Neural cell (in vitro differentiated cells): ENCODE data around the gene STARD9. TPM values are rescaled to one million over a fixed set of nuclear protein-coding genes. Genes with fewer than 3 reads are reported as not detected.
"Not testable (repeated sequence)": the region's sequence is repeated elsewhere in the genome, so short reads cannot be mapped to it uniquely, and the experiment has no call there.

Source experiments
- H2AFZ ChIP-seq: fragments of 200-600, 300-800 bp; sonication (generic), shearing (Covaris generic); 2 replicates; pipeline ENCODE4 v1.6.0; 2014; ENCODE audit warnings: low read depth, mild to moderate bottlenecking, antibody characterized with exemption, low read length, moderate library complexity
- H3F3A ChIP-seq: fragments of 200-600 bp; shearing (Covaris generic); 2 replicates; pipeline ENCODE4 v1.6.1; 2016; ENCODE audit warnings: mild to moderate bottlenecking, moderate library complexity, mixed read lengths, antibody characterized with exemption, low read length; ENCODE audit not compliant: insufficient read depth, poor library complexity, severe bottlenecking
- H3K27ac ChIP-seq: fragments of 200-600, 300-800 bp; sonication (generic), shearing (Covaris generic); 2 replicates; pipeline ENCODE4 v1.5.1; 2014; ENCODE audit warnings: mild to moderate bottlenecking, low read length, moderate library complexity
- H3K27me3 ChIP-seq: fragments of 300-800, 200-600 bp; sonication (generic), shearing (Covaris generic); 2 replicates; pipeline ENCODE4 v1.6.0; 2014; ENCODE audit warnings: mild to moderate bottlenecking, low read depth, low read length, moderate library complexity; ENCODE audit not compliant: insufficient read depth
- H3K36me3 ChIP-seq: fragments of 300-800, 200-600 bp; sonication (generic), shearing (Covaris generic); 2 replicates; pipeline ENCODE4 v1.5.1; 2014; ENCODE audit warnings: mild to moderate bottlenecking, antibody characterized with exemption, low read length, moderate library complexity; ENCODE audit not compliant: insufficient read depth
- H3K4me2 ChIP-seq: fragments of 300-800, 200-600 bp; sonication (generic), shearing (Covaris generic); 2 replicates; pipeline ENCODE4 v1.6.0; 2014; ENCODE audit warnings: mild to moderate bottlenecking, low read length
- H3K4me3 ChIP-seq: fragments of 300-800, 200-600 bp; sonication (generic), shearing (Covaris generic); 2 replicates; pipeline ENCODE4 v1.5.1; 2014; ENCODE audit warnings: mild to moderate bottlenecking, low read length, moderate library complexity
- H3K79me2 ChIP-seq: fragments of 200-600 bp; shearing (Covaris generic); replicated peaks from 2 replicates; pipeline ENCODE4 v1.6.0; 2014; ENCODE audit warnings: mild to moderate bottlenecking, low read length, moderate library complexity; ENCODE audit not compliant: insufficient read depth
- H3K9ac ChIP-seq: fragments of 300-800, 200-600 bp; sonication (generic), shearing (Covaris generic); 2 replicates; pipeline ENCODE4 v1.6.1; 2016; ENCODE audit warnings: mild to moderate bottlenecking, low read length, mixed read lengths
- H3K9me2 ChIP-seq: fragments of 200-600 bp; shearing (Covaris generic); 2 replicates; pipeline ENCODE4 v1.6.1; 2016; ENCODE audit warnings: mild to moderate bottlenecking, low read length, mixed read lengths; ENCODE audit not compliant: insufficient read depth
- H3K9me3 ChIP-seq: fragments of 200-600, 300-800 bp; sonication (generic), shearing (Covaris generic); 2 replicates; pipeline ENCODE4 v1.6.1; 2016; ENCODE audit warnings: mild to moderate bottlenecking, mixed run types, low read length, moderate library complexity, mixed read lengths
- H4K20me1 ChIP-seq: fragments of 200-600 bp; shearing (Covaris generic); 2 replicates; pipeline ENCODE4 v1.6.1; 2016; ENCODE audit warnings: mild to moderate bottlenecking, mixed run types; ENCODE audit not compliant: insufficient read depth
- CTCF ChIP-seq: fragments of 450-650 bp; IDR thresholded peaks from 2 replicates; pipeline ENCODE4 v1.5.1; 2014; ENCODE audit warnings: antibody characterized with exemption, mild to moderate bottlenecking, moderate library complexity; ENCODE audit not compliant: poor library complexity, severe bottlenecking
- EP300 ChIP-seq: fragments of 450-650 bp; conservative IDR thresholded peaks from 2 replicates; pipeline ENCODE4 v1.6.1; 2014; ENCODE audit warnings: antibody characterized with exemption, mild to moderate bottlenecking, moderate library complexity; ENCODE audit not compliant: poor library complexity, severe bottlenecking
- EZH2 ChIP-seq: fragments of 200-600, 300-800 bp; shearing (Covaris generic), sonication (generic); IDR thresholded peaks from 2 replicates; pipeline ENCODE4 v1.6.1; 2014; ENCODE audit warnings: antibody characterized with exemption, low read length, borderline replicate concordance, mild to moderate bottlenecking; ENCODE audit not compliant: insufficient read depth, poor library complexity, severe bottlenecking
- MXI1 ChIP-seq: fragments of 450-650 bp; conservative IDR thresholded peaks from 2 replicates; pipeline ENCODE4 v1.6.1; 2014; ENCODE audit warnings: antibody characterized with exemption, mild to moderate bottlenecking; ENCODE audit not compliant: poor library complexity, severe bottlenecking
- POLR2AphosphoS5 ChIP-seq: IDR thresholded peaks from 2 replicates; pipeline ENCODE4 v1.6.1; 2012
- RAD21 ChIP-seq: fragments of 450-650 bp; conservative IDR thresholded peaks from 2 replicates; pipeline ENCODE4 v1.6.1; 2014; ENCODE audit warnings: antibody characterized with exemption, mild to moderate bottlenecking, moderate library complexity
- REST ChIP-seq: IDR thresholded peaks from 2 replicates; pipeline ENCODE4 v1.6.1; 2012; ENCODE audit warnings: borderline replicate concordance
- SMC3 ChIP-seq: fragments of 450-650 bp; conservative IDR thresholded peaks from 2 replicates; pipeline ENCODE4 v1.6.1; 2014; ENCODE audit warnings: antibody characterized with exemption, mild to moderate bottlenecking, moderate library complexity; ENCODE audit not compliant: poor library complexity
- TAF1 ChIP-seq: IDR thresholded peaks from 2 replicates; pipeline ENCODE4 v1.6.1; 2012; ENCODE audit warnings: low read depth
- polyA plus RNA-seq: library from polyadenylated mRNA; depleted of rRNA; stranded (reverse); fragments of >200 nt; gene quantifications from 2 replicates; pipeline ENCODE4 v1.2.3, GENCODE V29; 2014

The STARD9 gene
- polyA plus RNA-seq, 1 donor from 2014 or later: 6.4 TPM

- H3F3A ChIP-seq: no peaks in the 10 kb centered on the region
- no peaks in the 10 kb centered on the region for H3K9me2 ChIP-seq
- no peaks in the 10 kb centered on the region for H3K79me2 ChIP-seq
- H4K20me1 ChIP-seq: no peaks in the 10 kb centered on the region
- H3K36me3 ChIP-seq: no peaks in the 10 kb centered on the region
- H3K4me3 ChIP-seq: no peak overlapping the region
- no peak overlapping the region for H3K9ac ChIP-seq
- no peaks in the 10 kb centered on the region for H3K9me3 ChIP-seq
- TF ChIP-seq SMC3 (no peak), EZH2 (no peak), RAD21 (no peak), POLR2AphosphoS5 (no peak), TAF1 (no peak), MXI1 (no peak), REST (no peak), CTCF (no peak), EP300 (no peak)
- H3K27ac ChIP-seq: no peak overlapping the region
- no peak overlapping the region for H3K4me2 ChIP-seq
- H2AFZ ChIP-seq: no peak overlapping the region
- no peaks in the 10 kb centered on the region for H3K27me3 ChIP-seq
Measured at GRCh38 chr15:42594095-42594494, 18.7 kb downstream of the STARD9 start.

GRCh38 chr15:42595626-42596240 is 20.3 kb downstream of the STARD9 start:
- H3F3A ChIP-seq: no peaks in the 10 kb centered on the region
- TF ChIP-seq EP300: no peak
- no peak for TF ChIP-seq REST
- no peak for TF ChIP-seq SMC3
- no peak for TF ChIP-seq RAD21
- TF ChIP-seq EZH2: no peak

GRCh38 chr15:42601316-42601715 is 25.9 kb downstream of the STARD9 start:
- H3K9ac ChIP-seq: not testable (repeated sequence)

More at GRCh38 chr15:42595626-42596240, 20.3 kb downstream of the STARD9 start:
- no peaks in the 10 kb centered on the region for H3K9me3 ChIP-seq
- H4K20me1 ChIP-seq: no peaks in the 10 kb centered on the region
- H3K9ac ChIP-seq: no peak overlapping the region
- H3K27me3 ChIP-seq: no peaks in the 10 kb centered on the region
- H3K27ac ChIP-seq: no peak overlapping the region
- no peaks in the 10 kb centered on the region for H3K79me2 ChIP-seq
- no peaks in the 10 kb centered on the region for H3K9me2 ChIP-seq
- H3K4me3 ChIP-seq: no peak overlapping the region
- no peak overlapping the region for H3K4me2 ChIP-seq
- no peak overlapping the region for H2AFZ ChIP-seq
- H3K36me3 ChIP-seq: no peaks in the 10 kb centered on the region

More at GRCh38 chr15:42601316-42601715, 25.9 kb downstream of the STARD9 start:
- H4K20me1 ChIP-seq, H3K79me2 ChIP-seq, H3K4me2 ChIP-seq, H3K9me2 ChIP-seq, H3K9me3 ChIP-seq, H3F3A ChIP-seq, H3K4me3 ChIP-seq, H3K27ac ChIP-seq, H3K27me3 ChIP-seq, H3K36me3 ChIP-seq, H2AFZ ChIP-seq: not testable (repeated sequence)
